WERI-Rb-1 (cell line): ENCODE measurements around the gene MACIR.

Source experiments
- DNase-seq: peaks from one replicate; pipeline ENCODE4 v3.0.0-alpha.2; 2020
- H3K27ac ChIP-seq: fragments of 250-450 bp; sonication (Bioruptor Pico); 2 replicates; pipeline ENCODE4 v1.5.1; 2020; ENCODE audit warnings: mild to moderate bottlenecking, moderate library complexity
- H3K27me3 ChIP-seq: fragments of 250-450 bp; sonication (Bioruptor Pico); 2 replicates; pipeline ENCODE4 v1.5.1; 2021; ENCODE audit warnings: mild to moderate bottlenecking, low read depth, moderate library complexity; ENCODE audit not compliant: insufficient read depth, severe bottlenecking
- H3K36me3 ChIP-seq: fragments of 250-450 bp; sonication (Bioruptor Pico); 2 replicates; pipeline ENCODE4 v1.5.1; 2020; ENCODE audit warnings: mild to moderate bottlenecking, moderate library complexity
- H3K4me3 ChIP-seq: 2 replicates; pipeline ENCODE4 v1.5.1; 2011; ENCODE audit warnings: low read depth, mild to moderate bottlenecking, control low read depth, low read length
- H3K9me3 ChIP-seq: fragments of 250-450 bp; sonication (Bioruptor Pico); 2 replicates; pipeline ENCODE4 v1.5.1; 2021; ENCODE audit warnings: mild to moderate bottlenecking, moderate library complexity; ENCODE audit not compliant: severe bottlenecking
- CTCF ChIP-seq: IDR thresholded peaks from 2 replicates; pipeline ENCODE4 v1.5.1; 2011; ENCODE audit warnings: low read depth, mild to moderate bottlenecking, control low read depth, inconsistent platforms, low read length

Gene MACIR

DNA sequence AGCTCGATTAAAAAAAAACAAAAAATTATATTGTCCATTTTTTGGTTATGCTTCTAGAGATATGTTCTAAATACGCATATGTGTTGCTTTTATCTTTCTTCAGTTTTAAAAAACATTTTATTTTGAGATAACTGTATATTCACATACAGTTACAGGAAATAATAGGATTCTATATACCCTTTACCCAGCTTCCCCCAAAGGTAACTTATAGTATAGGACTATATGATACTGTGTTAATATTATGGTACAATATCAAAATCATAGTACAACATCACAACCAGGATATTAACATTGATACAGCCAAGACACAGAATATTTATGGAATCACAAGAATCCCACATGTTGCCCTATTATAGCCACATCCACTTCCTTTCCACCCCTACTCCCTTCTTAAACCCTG, 9.5 kb upstream of the MACIR start:
- TF ChIP-seq CTCF: no peak
- Histone ChIP-seq H3K27ac (no peak overlapping the region), H3K9me3 (no peaks in the 10 kb centered on the region), H3K27me3 (no peaks in the 10 kb centered on the region), H3K36me3 (no peaks in the 10 kb centered on the region), H3K4me3 (no peak overlapping the region)
- DNase-seq: no peak

- no peaks in the 10 kb centered on the region for H3K9me3 ChIP-seq
- H3K27ac ChIP-seq: no peak overlapping the region
- no peaks in the 10 kb centered on the region for H3K27me3 ChIP-seq
- no peak for TF ChIP-seq CTCF
- no peak for DNase-seq
- H3K4me3 ChIP-seq: no peak overlapping the region
- no peaks in the 10 kb centered on the region for H3K36me3 ChIP-seq
These were observed 3.6 kb upstream of the MACIR start for GRCh38 chr5:103254921-103255320.

- TF ChIP-seq CTCF: no peak
- H3K36me3 ChIP-seq: no peaks in the 10 kb centered on the region
These were observed 2.9 kb upstream of the MACIR start for GRCh38 chr5:103255691-103256090.

GRCh38 chr5:103256178-103256577, 2.4 kb upstream of the MACIR start:
- H3K27me3 ChIP-seq: no peaks in the 10 kb centered on the region
- H3K36me3 ChIP-seq: no peaks in the 10 kb centered on the region
- H3K4me3 ChIP-seq: no peak overlapping the region
- no peak overlapping the region for H3K27ac ChIP-seq
- no peaks in the 10 kb centered on the region for H3K9me3 ChIP-seq
- no peak for DNase-seq
- peak; percentile 34; the same call in 1 of the 2 replicates for TF ChIP-seq CTCF

More at GRCh38 chr5:103255691-103256090, 2.9 kb upstream of the MACIR start:
- H3K27me3 ChIP-seq: no peaks in the 10 kb centered on the region
- no peaks in the 10 kb centered on the region for H3K9me3 ChIP-seq
- no peak for DNase-seq
- H3K27ac ChIP-seq: no peak overlapping the region
- no peak overlapping the region for H3K4me3 ChIP-seq

GRCh38 chr5:103258957-103259704, 568 bp downstream of the MACIR start:
- TF ChIP-seq CTCF: no peak

DNA sequence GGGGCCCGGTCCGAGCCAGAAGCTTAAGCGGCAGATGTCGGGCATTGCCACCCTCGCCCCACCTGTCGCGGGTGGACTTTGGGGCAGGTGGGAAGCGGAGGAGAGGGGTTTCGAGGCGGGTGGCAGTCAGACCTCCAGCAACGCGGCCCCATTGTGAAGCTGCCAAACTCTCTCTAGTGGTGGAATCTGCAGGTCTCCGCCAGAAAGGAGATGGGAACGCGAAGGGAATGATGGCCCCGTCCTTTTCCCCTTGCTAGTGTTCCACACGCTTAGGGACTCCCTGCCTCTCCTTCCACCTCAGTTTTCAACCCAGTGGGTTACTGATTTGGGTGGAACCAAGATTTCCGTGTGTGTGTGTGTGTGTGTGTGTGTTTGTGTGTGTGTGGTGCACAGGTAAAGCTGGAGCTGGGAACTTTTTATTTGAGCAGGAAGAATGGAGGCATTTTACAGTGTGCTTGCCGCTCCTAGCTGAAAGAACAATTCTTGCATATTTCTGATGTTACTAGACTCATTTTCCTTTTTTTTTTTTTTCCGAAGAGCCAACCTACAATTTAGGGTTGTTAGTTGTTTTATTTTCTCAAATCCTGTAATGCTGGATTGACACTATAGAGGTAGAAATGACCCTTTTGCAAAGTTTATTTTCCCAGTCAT, 1.3 kb downstream of the MACIR start:
- H3K9me3 ChIP-seq: no peaks in the 10 kb centered on the region
- H3K27ac ChIP-seq: peak overlapping the region; percentile 76
- TF ChIP-seq CTCF: 0 out of 2 replicates have a peak, but pooled peaks have one; percentile 2
- DNase-seq: no peak
- H3K36me3 ChIP-seq: no peaks in the 10 kb centered on the region
- H3K27me3 ChIP-seq: no peaks in the 10 kb centered on the region
- peak overlapping the region; percentile 76 for H3K4me3 ChIP-seq

More at GRCh38 chr5:103258957-103259704, 568 bp downstream of the MACIR start:
- peak; percentile 62 for DNase-seq
- Histone ChIP-seq H3K36me3 (no peaks in the 10 kb centered on the region), H3K9me3 (no peaks in the 10 kb centered on the region), H3K4me3 (peak overlapping the region; percentile 76), H3K27me3 (no peaks in the 10 kb centered on the region), H3K27ac (peak overlapping the region; percentile 76)
